Adrenal gland (tissue), 12 donors: ENCODE results near the gene IFNA5. TPM values are rescaled to one million over a fixed set of nuclear protein-coding genes. Genes with fewer than 3 reads are reported as not detected.

Experiments used
- DNase-seq, 7 donors: peaks; one replicate each; pipeline ENCODE4 v3.0.0-alpha.2; 2019 to 2020
- H3K27ac ChIP-seq, 5 donors: fragments of 200-600 bp; sonication (generic) in 4 of 5; 1 replicate in 3 of 5; 2 replicates in 2 of 5; pipeline versions ENCODE4 v1.5.1 to v1.8.0; 2016 to 2020; ENCODE audit warnings: mild to moderate bottlenecking in 1 of 5
- H3K27me3 ChIP-seq: fragments of 200-600 bp; 2 replicates; pipeline ENCODE4 v1.8.0; 2021
- H3K36me3 ChIP-seq, 2 donors: fragments of 200-600 bp; replicated peaks in 1 of 2; 1 replicate in 1 of 2; 2 replicates in 1 of 2; pipeline versions ENCODE4 v1.5.1 to v1.8.0; 2018 to 2022
- H3K4me1 ChIP-seq, 2 donors: fragments of 200-600 bp; replicated peaks in 1 of 2; 1 replicate in 1 of 2; 2 replicates in 1 of 2; pipeline versions ENCODE4 v1.5.1 to v1.8.0; 2018 to 2021
- H3K4me3 ChIP-seq, 4 donors: fragments of 200-600 bp; sonication (generic) in 3 of 4; one replicate each; pipeline ENCODE4 v1.5.1; 2016 to 2018
- H3K9me3 ChIP-seq, 3 donors: fragments of 200-600 bp; sonication (generic) in 1 of 3; replicated peaks in 1 of 3; 1 replicate in 2 of 3; 2 replicates in 1 of 3; pipeline versions ENCODE4 v1.5.1 to v1.8.0; 2016 to 2021
- CTCF ChIP-seq, 6 experiments: fragments of 450-650 bp in 4 of 6; fragments of 200-600 bp in 2 of 6; sonication (generic) in 1 of 6; IDR thresholded peaks; 1 replicate in 5 of 6; 2 replicates in 1 of 6; pipeline versions ENCODE4 v1.5.1 to v1.8.0; 2016 to 2021; ENCODE audit warnings: antibody characterized with exemption in 6 of 6, mild to moderate bottlenecking in 2 of 6, moderate library complexity in 1 of 6
- POLR2A ChIP-seq, 2 donors: fragments of 450-650 bp; IDR thresholded peaks; one replicate each; pipeline ENCODE4 v1.6.1; 2017; ENCODE audit warnings: antibody characterized with exemption in 2 of 2, mild to moderate bottlenecking in 2 of 2, moderate library complexity in 1 of 2
- WGBS, 4 donors: extraction: QIAGEN DNeasy Blood & Tissue Kit in 2 of 4; methylation state at CpG; one replicate each; pipeline versions ENCODE4 v1.1.5 to v1.1.7; 2013 to 2017; 5-methylcytosine and 5-hydroxymethylcytosine counted together
- intact Hi-C, 2 donors: fragments of 100-400 bp; cut with DNase I; formaldehyde crosslinking; loops; one replicate each; pipeline versions ENCODE4 v1.14.1 to v1.15.0; 2022 to 2023
- polyA plus RNA-seq, 3 donors: library from polyadenylated mRNA; stranded (reverse); fragments of 200-250 nt in 2 of 3; fragments of 350-450 nt in 1 of 3; fragmentation: Illumina TruSeq in 1 of 3; extraction: RNeasy Lipid Tissue Mini Kit (QIAGEN cat#74804) in 1 of 3; gene quantifications; one replicate each; pipeline ENCODE4 v1.2.3, GENCODE V29; 2013 to 2014
- total RNA-seq, 9 donors: library from RNA; depleted of rRNA in 4 of 9; stranded (reverse); fragments of >200 nt in 4 of 9; fragments of 120-200 nt in 1 of 9; fragmentation: NEBNext Ultra II Directional in 1 of 9; extraction: Animal tissue kit (Norgen Biotek cat#: 25700) in 1 of 9; gene quantifications; one replicate each; pipeline versions ENCODE4 v1.1.0 to v1.2.4, GENCODE V29; 2013 to 2023
- donor health status: healthy with polysubstance abuse.
- donor health status: Bipolar disorder and iron deficiency.
- donor health status: DM: yes; HTN: yes; CAD: no.
- donor health status: DM: no; HTN: no; CAD: no.
- donor health status: DM: no; HTN: no; CAD: no.
- donor health status: DM: yes; HTN: yes; CAD: no.

Gene IFNA5
- total and polyA plus RNA-seq, 12 donors = 0.72 TPM; not detected in 11

- intact Hi-C loops = no loop called here
- 27 to 46% (median 31%) methylated on average over 2 of the region's 2 CpGs for WGBS, 4 donors
- Histone ChIP-seq H3K4me1 (no peaks in the 10 kb centered on the region), H3K36me3 (no peaks in the 10 kb centered on the region), H3K27me3 (no peaks in the 10 kb centered on the region), H3K4me3 (no peak overlapping the region), H3K9me3 (no peaks in the 10 kb centered on the region), H3K27ac (no peak overlapping the region)
- no peak for DNase-seq
- TF ChIP-seq POLR2A (IDR thresholded peaks at IDR 0.05) (no peak), CTCF (IDR thresholded peaks at IDR 0.05) (no peak)
Measured at GRCh38 chr9:21289848-21290247, 15.3 kb downstream of the IFNA5 start.

- intact Hi-C loops = no loop called here
- no peak overlapping the region for H3K27ac ChIP-seq
- 65 to 76% (median 69%) methylated on average over 3 of the region's 3 CpGs for WGBS, 4 donors
- H3K36me3 ChIP-seq = no peaks in the 10 kb centered on the region
- DNase-seq = no peak
- no peaks in the 10 kb centered on the region for H3K9me3 ChIP-seq
- TF ChIP-seq CTCF (IDR thresholded peaks at IDR 0.05) (no peak), POLR2A (IDR thresholded peaks at IDR 0.05) (no peak)
- H3K27me3 ChIP-seq = no peaks in the 10 kb centered on the region
- H3K4me1 ChIP-seq = no peaks in the 10 kb centered on the region
- no peak overlapping the region for H3K4me3 ChIP-seq
Measured at GRCh38 chr9:21287280-21287679, 17.8 kb downstream of the IFNA5 start.

DNA sequence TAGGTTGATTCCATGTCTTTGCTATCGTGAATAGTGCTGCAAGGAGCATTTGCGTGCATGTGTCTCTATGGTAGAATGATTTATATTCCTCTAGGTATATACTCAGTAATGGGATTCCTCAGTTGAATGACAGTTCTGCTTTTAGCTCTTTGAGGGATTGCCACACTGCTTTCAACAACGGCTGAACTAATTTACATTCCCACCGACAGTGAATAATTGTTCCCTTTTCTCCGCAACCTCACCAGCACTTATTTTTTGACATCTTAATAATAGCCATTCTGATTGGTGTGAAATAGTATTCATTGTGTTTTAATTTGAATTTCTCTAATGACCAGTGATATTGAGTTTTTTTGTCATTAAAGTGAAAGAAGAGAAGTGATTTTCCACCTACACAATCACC, 18.5 kb downstream of the IFNA5 start:
- no peak for DNase-seq
- Histone ChIP-seq H3K9me3 (no peaks in the 10 kb centered on the region), H3K27ac (no peak overlapping the region), H3K27me3 (no peaks in the 10 kb centered on the region), H3K36me3 (no peaks in the 10 kb centered on the region), H3K4me1 (no peaks in the 10 kb centered on the region), H3K4me3 (no peak overlapping the region)
- TF ChIP-seq POLR2A (IDR thresholded peaks at IDR 0.05) (no peak), CTCF (IDR thresholded peaks at IDR 0.05) (no peak)
- intact Hi-C loops = no loop called here
- WGBS, 4 donors = 61 to 75% (median 62%) methylated on average over 5 of the region's 5 CpGs

- Histone ChIP-seq H3K9me3 (no peaks in the 10 kb centered on the region), H3K27me3 (no peaks in the 10 kb centered on the region), H3K4me1 (no peaks in the 10 kb centered on the region), H3K36me3 (no peaks in the 10 kb centered on the region), H3K27ac (no peak overlapping the region), H3K4me3 (no peak overlapping the region)
- DNase-seq = no peak
- WGBS, 4 donors = 74 to 86% (median 85%) methylated on average over 5 of the region's 5 CpGs
- intact Hi-C loops = no loop called here
- no peak for TF ChIP-seq CTCF (IDR thresholded peaks at IDR 0.05)
- TF ChIP-seq POLR2A (IDR thresholded peaks at IDR 0.05) = no peak
Measured at GRCh38 chr9:21286099-21286498, 19.0 kb downstream of the IFNA5 start.
